Breast epithelium (tissue), 4 donors: ENCODE results near the gene RITA1. TPM values are rescaled to one million over a fixed set of nuclear protein-coding genes. Genes with fewer than 3 reads are reported as not detected.

ENCODE experiments used
- DNase-seq, 2 donors: peaks; one replicate each; pipeline ENCODE4 v3.0.0-alpha.2; 2019; ENCODE audit warnings: low spot score in 2 of 2
- H3K27ac ChIP-seq, 2 donors: fragments of 200-600 bp; sonication (generic) in 1 of 2; one replicate each; pipeline ENCODE4 v1.5.1; 2016 to 2019; ENCODE audit warnings: mild to moderate bottlenecking in 1 of 2
- H3K27me3 ChIP-seq, 2 donors: fragments of 200-600 bp; sonication (generic) in 1 of 2; one replicate each; pipeline versions ENCODE4 v1.5.1 to v1.6.0; 2017 to 2019; ENCODE audit warnings: control low read depth in 1 of 2, mild to moderate bottlenecking in 1 of 2
- H3K36me3 ChIP-seq: fragments of 200-600 bp; one replicate; pipeline ENCODE4 v1.5.1; 2019
- H3K4me1 ChIP-seq, 2 donors: fragments of 200-600 bp; sonication (generic); one replicate each; pipeline ENCODE4 v1.5.1; 2016 to 2019; ENCODE audit warnings: control low read depth in 1 of 2
- H3K4me3 ChIP-seq, 3 donors: fragments of 200-600 bp; sonication (generic); 1 replicate in 2 of 3; 2 replicates in 1 of 3; pipeline ENCODE4 v1.5.1; 2016 to 2019; ENCODE audit warnings: mild to moderate bottlenecking in 3 of 3, moderate library complexity in 2 of 3
- H3K9me3 ChIP-seq, 2 donors: fragments of 200-600 bp; sonication (generic) in 1 of 2; one replicate each; pipeline ENCODE4 v1.5.1; 2016 to 2019; ENCODE audit warnings: control low read depth in 1 of 2
- CTCF ChIP-seq, 3 donors: fragments of 450-650 bp; IDR thresholded peaks; one replicate each; pipeline ENCODE4 v1.5.1; 2016 to 2017; ENCODE audit warnings: antibody characterized with exemption in 3 of 3, mild to moderate bottlenecking in 3 of 3, moderate library complexity in 3 of 3
- POLR2A ChIP-seq: fragments of 450-650 bp; IDR thresholded peaks from one replicate; pipeline ENCODE4 v1.6.1; 2016; ENCODE audit warnings: antibody characterized with exemption, mild to moderate bottlenecking, moderate library complexity
- POLR2AphosphoS5 ChIP-seq, 3 donors: sonication (generic); formaldehyde crosslinking; IDR thresholded peaks; one replicate each; pipeline ENCODE4 v1.6.1; 2017; ENCODE audit warnings: antibody characterized with exemption in 3 of 3
- intact Hi-C: fragments of 100-400 bp; cut with DNase I; formaldehyde crosslinking; loops from one replicate; pipeline ENCODE4 v1.15.1; 2023; ENCODE audit warnings: low total_unique reads
- total RNA-seq, 3 donors: library from RNA; depleted of rRNA; stranded (reverse); fragments of >200 nt; gene quantifications; one replicate each; pipeline ENCODE4 v1.1.0, GENCODE V29; 2016

Gene RITA1
- total RNA-seq, 3 donors from 2014 or later = 9.4 to 22.4 (median 15.4) TPM

- H3K27ac ChIP-seq = peak overlapping the region; percentile 97 to 99
- peaks cover 0 to 21% of the 10 kb centered on the region in 2 donors for H3K4me1 ChIP-seq
- no peak for DNase-seq
- TF ChIP-seq CTCF (IDR thresholded peaks at IDR 0.05) = no peak
- TF ChIP-seq POLR2AphosphoS5 (IDR thresholded peaks at IDR 0.05) = no peak
- TF ChIP-seq POLR2A = no peak
- H3K36me3 ChIP-seq = no peaks in the 10 kb centered on the region
- H3K9me3 ChIP-seq = no peaks in the 10 kb centered on the region
- intact Hi-C loops = loop anchor here (10.0 kb wide), 1 partner anchor 169 kb away; the partner anchor contains the start of gene PLBD2
- no peaks in the 10 kb centered on the region for H3K27me3 ChIP-seq
- peak overlapping the region; percentile 97 to 99 (median 98) for H3K4me3 ChIP-seq
These were observed 478 bp downstream of the RITA1 start for GRCh38 chr12:113186033-113186365.

GRCh38 chr12:113186666-113187325 lies 1.3 kb downstream of the RITA1 start:
- TF ChIP-seq CTCF (IDR thresholded peaks at IDR 0.05) = no peak
- TF ChIP-seq POLR2A = no peak
- no peak for TF ChIP-seq POLR2AphosphoS5 (IDR thresholded peaks at IDR 0.05)
- H3K9me3 ChIP-seq = no peaks in the 10 kb centered on the region
- peak overlapping the region; percentile 97 to 99 (median 98) for H3K4me3 ChIP-seq
- DNase-seq = no peak
- H3K27ac ChIP-seq = peak overlapping the region; percentile 17 to 99
- H3K36me3 ChIP-seq = no peaks in the 10 kb centered on the region
- no peaks in the 10 kb centered on the region for H3K27me3 ChIP-seq
- peaks cover 0 to 21% of the 10 kb centered on the region in 2 donors for H3K4me1 ChIP-seq
- intact Hi-C loops = loop anchor here (10.0 kb wide), 1 partner anchor 168 kb away; the partner anchor contains the start of gene PLBD2

GRCh38 chr12:113189361-113189760 lies 3.8 kb downstream of the RITA1 start:
- Histone ChIP-seq H3K36me3 (no peaks in the 10 kb centered on the region), H3K27me3 (no peaks in the 10 kb centered on the region), H3K27ac (peak overlapping the region; percentile 21 to 30), H3K4me1 (peaks cover 0 to 10% of the 10 kb centered on the region in 2 donors), H3K4me3 (no peak overlapping the region), H3K9me3 (no peaks in the 10 kb centered on the region)
- intact Hi-C loops = loop anchor here (10.0 kb wide), 1 partner anchor 165 kb away; the partner anchor contains the start of gene PLBD2
- peak in 1 of 2 donors; percentile 35 for DNase-seq
- TF ChIP-seq CTCF (IDR thresholded peaks at IDR 0.05) (no peak), POLR2AphosphoS5 (IDR thresholded peaks at IDR 0.05) (no peak), POLR2A (no peak)

DNA sequence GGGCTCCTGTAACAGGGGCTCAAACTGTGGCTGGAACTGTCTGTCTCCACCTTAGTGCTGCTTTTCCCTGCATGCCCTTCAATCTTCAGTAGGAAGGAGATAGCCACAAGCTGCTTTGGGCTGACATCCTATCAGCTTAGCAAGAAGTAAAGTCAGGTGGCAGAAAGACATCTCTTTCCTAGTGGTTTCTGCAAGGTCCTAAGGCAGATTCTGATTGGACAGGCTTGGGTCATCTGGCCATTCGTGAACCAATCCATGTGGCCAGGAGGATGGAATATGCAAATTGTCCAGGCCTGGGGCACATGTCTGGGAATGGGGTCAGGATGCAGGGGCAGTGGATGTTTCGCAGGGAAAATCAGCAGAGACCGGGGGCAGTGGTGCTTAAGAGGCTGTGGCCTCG lies 5.2 kb downstream of the RITA1 start:
- Histone ChIP-seq H3K27ac (no peak overlapping the region), H3K4me1 (peaks cover 0 to 8% of the 10 kb centered on the region in 2 donors), H3K27me3 (no peaks in the 10 kb centered on the region), H3K4me3 (no peak overlapping the region), H3K36me3 (no peaks in the 10 kb centered on the region), H3K9me3 (no peaks in the 10 kb centered on the region)
- TF ChIP-seq POLR2A (no peak), POLR2AphosphoS5 (IDR thresholded peaks at IDR 0.05) (no peak)
- intact Hi-C loops = no loop called here
- DNase-seq = no peak

GRCh38 chr12:113191227-113191626 lies 5.7 kb downstream of the RITA1 start:
- Histone ChIP-seq H3K9me3 (no peaks in the 10 kb centered on the region), H3K4me3 (no peak overlapping the region), H3K36me3 (no peaks in the 10 kb centered on the region), H3K27ac (no peak overlapping the region), H3K4me1 (peaks cover 0 to 8% of the 10 kb centered on the region in 2 donors), H3K27me3 (no peaks in the 10 kb centered on the region)
- intact Hi-C loops = no loop called here
- no peak for TF ChIP-seq POLR2AphosphoS5 (IDR thresholded peaks at IDR 0.05)
- no peak for TF ChIP-seq POLR2A
- no peak for TF ChIP-seq CTCF (IDR thresholded peaks at IDR 0.05)
- DNase-seq = no peak
